ENCODE results near the gene ANGPTL8. TPM values are rescaled to one million over a fixed set of nuclear protein-coding genes. Genes with fewer than 3 reads are reported as not detected.

The ANGPTL8 gene
- total and polyA plus RNA-seq, 2 donors (not counting 3 experiments of a cell fraction or from before 2014, with no cell fraction given): not detected

GRCh38 chr19:11252665-11253355 is 13.4 kb downstream of the ANGPTL8 start:
- DNase-seq (ENCODE audit: low read depth, low spot score) (no peak), FAIRE-seq (peak; percentile 90)
- Histone ChIP-seq H3K27ac (ENCODE audit: insufficient read depth, low read depth, low read length) (peak overlapping the region; percentile 38), H3K4me3 (replicated peaks in 1 of 3; ENCODE audit: insufficient read depth in 1 of 3, low read depth in 1 of 3, low read length in 3 of 3) (no peak overlapping the region), H3K9me1 (replicated peaks; ENCODE audit: control insufficient read depth, extremely low read depth, insufficient read depth, low read length) (no peaks in the 10 kb centered on the region), H3K4me1 (ENCODE audit: control insufficient read depth, extremely low read depth, insufficient read depth, low read length) (peaks cover 32% of the 10 kb centered on the region), H4K20me1 (replicated peaks; ENCODE audit: control insufficient read depth, extremely low read depth, insufficient read depth, low read length) (no peaks in the 10 kb centered on the region), H3K27me3 (ENCODE audit: control insufficient read depth in 2 of 2, insufficient read depth in 2 of 2, low read length in 2 of 2) (no peaks in the 10 kb centered on the region), H2AFZ (ENCODE audit: low read depth, low read length) (no peak overlapping the region), H3K79me2 (ENCODE audit: control insufficient read depth, insufficient read depth, low read length) (peaks cover 28% of the 10 kb centered on the region), H3K9ac (replicated peaks; ENCODE audit: extremely low read depth, insufficient read depth, low read length) (peak overlapping the region; percentile 13), H3K4me2 (ENCODE audit: insufficient read depth, low read length) (no peak overlapping the region), H3K36me3 (ENCODE audit: control insufficient read depth in 2 of 2, extremely low read depth in 1 of 2, insufficient read depth in 2 of 2, low read length in 2 of 2) (peaks cover 12 to 26% of the 10 kb centered on the region in 2 experiments), H3K9me3 (replicated peaks; ENCODE audit: control insufficient read depth, insufficient read depth, low read length) (no peaks in the 10 kb centered on the region)
- TSS peak; percentile 18 for BruUV-seq (replicated peaks)
- intact Hi-C loops (cut with micrococcal nuclease) (loop anchor here (1.0 kb wide), 2 partner anchors 10 to 11 kb away; no protein-coding TSS in a partner anchor), dilution Hi-C loops (cut with MboI; ENCODE audit: extremely low pct_ligation_motif_present, low sequenced_read_pairs) (no loop called here)
- ChIA-PET CTCF (interaction anchor here (0.8 to 1.8 kb wide), 4 partner anchors 9 to 230 kb away, joined by 3 to 7 read pairs (median 4); no protein-coding TSS in a partner anchor), POLR2A (no interaction called here)
- TF ChIP-seq POLR2A (IDR thresholded peaks at IDR 0.05; ENCODE audit: low read depth, low read length): peak; percentile 32
- peak; percentile 43 for TF ChIP-seq POLR2AphosphoS5 (IDR thresholded peaks at IDR 0.05; ENCODE audit: insufficient read depth, low read depth, low read length)
- no peak for TF ChIP-seq MYC (IDR thresholded peaks at IDR 0.05; ENCODE audit: low read depth, low read length)

- Histone ChIP-seq H3K79me2 (ENCODE audit: control insufficient read depth, insufficient read depth, low read length) (peaks cover 38% of the 10 kb centered on the region), H3K4me1 (ENCODE audit: control insufficient read depth, extremely low read depth, insufficient read depth, low read length) (peaks cover 28% of the 10 kb centered on the region), H3K9me3 (replicated peaks; ENCODE audit: control insufficient read depth, insufficient read depth, low read length) (no peaks in the 10 kb centered on the region), H2AFZ (ENCODE audit: low read depth, low read length) (no peak overlapping the region), H3K27ac (ENCODE audit: insufficient read depth, low read depth, low read length) (no peak overlapping the region), H3K36me3 (ENCODE audit: control insufficient read depth in 2 of 2, extremely low read depth in 1 of 2, insufficient read depth in 2 of 2, low read length in 2 of 2) (peaks cover 10 to 20% of the 10 kb centered on the region in 2 experiments), H4K20me1 (replicated peaks; ENCODE audit: control insufficient read depth, extremely low read depth, insufficient read depth, low read length) (no peaks in the 10 kb centered on the region), H3K9ac (replicated peaks; ENCODE audit: extremely low read depth, insufficient read depth, low read length) (no peak overlapping the region), H3K4me2 (ENCODE audit: insufficient read depth, low read length) (no peak overlapping the region), H3K27me3 (ENCODE audit: control insufficient read depth in 2 of 2, insufficient read depth in 2 of 2, low read length in 2 of 2) (no peaks in the 10 kb centered on the region), H3K4me3 (replicated peaks in 1 of 3; ENCODE audit: insufficient read depth in 1 of 3, low read depth in 1 of 3, low read length in 3 of 3) (no peak overlapping the region), H3K9me1 (replicated peaks; ENCODE audit: control insufficient read depth, extremely low read depth, insufficient read depth, low read length) (no peaks in the 10 kb centered on the region)
- BruUV-seq (replicated peaks): no TSS peak
- intact Hi-C loops (cut with micrococcal nuclease): no loop called here
- ChIA-PET POLR2A (interaction anchor here (0.5 kb wide), 1 partner anchor 419 kb away, joined by 3 read pairs; the partner anchor contains the start of gene TMED1), CTCF (interaction anchor here (1.1 to 2.9 kb wide), 4 partner anchors 10 to 40 kb away, joined by 3 to 25 read pairs (median 4); no protein-coding TSS in a partner anchor)
- no peak for DNase-seq (ENCODE audit: low read depth, low spot score)
- no peak for FAIRE-seq
- TF ChIP-seq POLR2A (IDR thresholded peaks at IDR 0.05; ENCODE audit: low read depth, low read length) (no peak), CTCF (IDR thresholded peaks at IDR 0.05; ENCODE audit: extremely low read depth in 1 of 2, insufficient read depth in 1 of 2, low read depth in 1 of 2, low read length in 2 of 2) (peak; percentile 11 to 29)
- dilution Hi-C loops (cut with MboI; ENCODE audit: extremely low pct_ligation_motif_present, low sequenced_read_pairs): no loop called here
Measured at GRCh38 chr19:11254666-11255065, 15.2 kb downstream of the ANGPTL8 start.
